Measurements from ENCODE around the gene LIPN.

DNA sequence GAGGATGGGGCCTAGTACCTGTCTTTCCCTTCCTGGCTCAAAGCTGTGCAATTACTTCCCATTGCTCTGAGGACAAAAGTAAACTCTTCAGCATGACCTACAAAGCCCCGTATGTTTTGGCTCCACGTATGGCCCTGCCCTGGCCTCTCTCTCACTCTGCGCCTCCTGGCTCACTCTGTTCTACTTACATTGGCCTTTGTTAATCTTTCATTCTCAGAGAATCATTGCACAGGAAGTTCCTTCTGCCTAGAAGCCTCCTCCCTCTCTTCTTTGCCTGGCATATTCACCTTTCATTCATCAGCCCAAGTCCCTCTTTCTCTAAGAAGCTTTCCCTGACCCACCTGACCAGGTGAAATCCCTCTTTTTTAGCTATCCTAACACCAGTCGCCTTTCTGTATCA is 66.6 kb downstream of the LIPN start:
- TF ChIP-seq POLR2A (IDR thresholded peaks at IDR 0.05; ENCODE audit: low read depth, low read length) (no peak), POLR2AphosphoS5 (IDR thresholded peaks at IDR 0.05; ENCODE audit: insufficient read depth, low read depth, low read length) (no peak), JUN (IDR thresholded peaks at IDR 0.05; ENCODE audit: borderline replicate concordance, insufficient read depth, insufficient read length, low read depth) (no peak)
- TF ChIP-seq, protein P1, sequence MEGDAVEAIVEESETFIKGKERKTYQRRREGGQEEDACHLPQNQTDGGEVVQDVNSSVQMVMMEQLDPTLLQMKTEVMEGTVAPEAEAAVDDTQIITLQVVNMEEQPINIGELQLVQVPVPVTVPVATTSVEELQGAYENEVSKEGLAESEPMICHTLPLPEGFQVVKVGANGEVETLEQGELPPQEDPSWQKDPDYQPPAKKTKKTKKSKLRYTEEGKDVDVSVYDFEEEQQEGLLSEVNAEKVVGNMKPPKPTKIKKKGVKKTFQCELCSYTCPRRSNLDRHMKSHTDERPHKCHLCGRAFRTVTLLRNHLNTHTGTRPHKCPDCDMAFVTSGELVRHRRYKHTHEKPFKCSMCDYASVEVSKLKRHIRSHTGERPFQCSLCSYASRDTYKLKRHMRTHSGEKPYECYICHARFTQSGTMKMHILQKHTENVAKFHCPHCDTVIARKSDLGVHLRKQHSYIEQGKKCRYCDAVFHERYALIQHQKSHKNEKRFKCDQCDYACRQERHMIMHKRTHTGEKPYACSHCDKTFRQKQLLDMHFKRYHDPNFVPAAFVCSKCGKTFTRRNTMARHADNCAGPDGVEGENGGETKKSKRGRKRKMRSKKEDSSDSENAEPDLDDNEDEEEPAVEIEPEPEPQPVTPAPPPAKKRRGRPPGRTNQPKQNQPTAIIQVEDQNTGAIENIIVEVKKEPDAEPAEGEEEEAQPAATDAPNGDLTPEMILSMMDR (IDR thresholded peaks at IDR 0.05; ENCODE audit: extremely low read depth in 1 of 2, insufficient read depth in 1 of 2, low read depth in 1 of 2, low read length in 2 of 2) = no peak
- TF ChIP-seq, protein P2, sequence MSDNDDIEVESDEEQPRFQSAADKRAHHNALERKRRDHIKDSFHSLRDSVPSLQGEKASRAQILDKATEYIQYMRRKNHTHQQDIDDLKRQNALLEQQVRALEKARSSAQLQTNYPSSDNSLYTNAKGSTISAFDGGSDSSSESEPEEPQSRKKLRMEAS (IDR thresholded peaks at IDR 0.05; ENCODE audit: insufficient read depth, insufficient read length) = no peak

All from endothelial cell of umbilical vein (primary cell).